Tibial artery (tissue), 4 donors: ENCODE measurements around the gene MRTFB.
A peak's percentile ranks its signal among the peaks of the same experiment; 100 is the strongest.

ENCODE experiments used
- DNase-seq, 2 donors: peaks; one replicate each; pipeline ENCODE4 v3.0.0-alpha.2; 2019
- H3K27ac ChIP-seq, 2 donors: fragments of 200-600 bp; sonication (generic) in 1 of 2; 1 replicate in 1 of 2; 2 replicates in 1 of 2; pipeline ENCODE4 v1.5.1; 2018 to 2019; ENCODE audit warnings: mild to moderate bottlenecking in 1 of 2
- H3K27me3 ChIP-seq, 2 donors: fragments of 200-600 bp; sonication (generic) in 1 of 2; one replicate each; pipeline versions ENCODE4 v1.5.1 to v1.6.0; 2016 to 2019
- H3K36me3 ChIP-seq, 3 donors: fragments of 200-600 bp; sonication (generic) in 2 of 3; one replicate each; pipeline ENCODE4 v1.5.1; 2016 to 2019; ENCODE audit warnings: mild to moderate bottlenecking in 2 of 3
- H3K4me1 ChIP-seq, 4 donors: fragments of 200-600 bp; sonication (generic) in 2 of 4; 1 replicate in 3 of 4; 2 replicates in 1 of 4; pipeline ENCODE4 v1.5.1; 2016 to 2019
- H3K4me3 ChIP-seq, 2 donors: fragments of 200-600 bp; sonication (generic) in 1 of 2; 1 replicate in 1 of 2; 2 replicates in 1 of 2; pipeline ENCODE4 v1.5.1; 2018 to 2019; ENCODE audit warnings: mild to moderate bottlenecking in 2 of 2
- H3K9me3 ChIP-seq, 3 donors: fragments of 200-600 bp; sonication (generic) in 1 of 3; one replicate each; pipeline ENCODE4 v1.5.1; 2016 to 2019
- CTCF ChIP-seq, 2 experiments: fragments of 200-600 bp in 1 of 2; fragments of 450-650 bp in 1 of 2; IDR thresholded peaks; one replicate each; pipeline ENCODE4 v1.5.1; 2017 to 2019; ENCODE audit warnings: antibody characterized with exemption in 2 of 2, mild to moderate bottlenecking in 1 of 2, moderate library complexity in 1 of 2
- intact Hi-C: fragments of 100-400 bp; cut with DNase I; formaldehyde crosslinking; loops from one replicate; pipeline ENCODE4 v1.15.0; 2023; ENCODE audit warnings: low total_unique reads

The MRTFB gene

GRCh38 chr16:14086477-14086876 lies 15.4 kb downstream of the MRTFB start:
- intact Hi-C loops, result no loop called here
- no peak for DNase-seq
- peaks cover 0 to 3% (median 0%) of the 10 kb centered on the region in 3 donors for H3K36me3 ChIP-seq
- H3K4me1 ChIP-seq, result peaks cover 0 to 43% (median 25%) of the 10 kb centered on the region in 4 donors
- no peak overlapping the region for H3K27ac ChIP-seq
- TF ChIP-seq CTCF (IDR thresholded peaks at IDR 0.05), result no peak
- H3K4me3 ChIP-seq, result no peak overlapping the region
- no peaks in the 10 kb centered on the region for H3K9me3 ChIP-seq
- no peaks in the 10 kb centered on the region for H3K27me3 ChIP-seq

- H3K4me1 ChIP-seq, result peaks cover 0 to 41% (median 26%) of the 10 kb centered on the region in 4 donors
These were observed 16.1 kb downstream of the MRTFB start for GRCh38 chr16:14087181-14087580.

DNA sequence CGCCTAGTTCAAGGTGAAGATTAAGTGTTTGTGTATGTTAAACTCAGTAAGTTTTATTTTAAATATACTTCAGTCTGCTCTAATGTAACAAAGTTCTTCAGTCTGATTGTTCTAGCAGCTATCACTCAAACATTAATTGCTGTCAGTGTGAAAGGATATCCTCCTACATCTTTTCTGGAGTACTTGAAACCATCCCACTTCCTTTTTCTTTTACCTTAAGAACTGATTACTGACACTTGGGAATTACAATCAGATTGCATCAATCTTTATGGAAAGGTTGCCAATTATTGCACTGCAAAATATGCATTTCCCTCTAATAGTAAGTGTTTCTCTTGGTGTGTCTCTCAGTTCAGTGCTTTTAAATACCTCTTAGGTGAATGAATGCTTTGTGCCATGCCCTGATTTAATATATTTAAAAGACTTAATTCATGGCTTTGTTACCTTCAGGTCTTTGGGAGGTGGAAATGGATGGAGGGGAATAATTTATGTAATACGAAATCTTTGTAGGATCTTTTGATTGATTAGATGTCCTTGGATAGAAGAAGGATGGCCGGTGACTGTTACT lies 16.6 kb downstream of the MRTFB start:
- no peak for TF ChIP-seq CTCF (IDR thresholded peaks at IDR 0.05)
- Histone ChIP-seq H3K4me1 (peaks cover 0 to 41% (median 26%) of the 10 kb centered on the region in 4 donors), H3K9me3 (no peaks in the 10 kb centered on the region), H3K27ac (peak overlapping the region; percentile 29 to 40), H3K36me3 (no peaks in the 10 kb centered on the region), H3K4me3 (no peak overlapping the region), H3K27me3 (no peaks in the 10 kb centered on the region)
- intact Hi-C loops, result no loop called here
- DNase-seq, result no peak

More at GRCh38 chr16:14087181-14087580, 16.1 kb downstream of the MRTFB start:
- no peaks in the 10 kb centered on the region for H3K36me3 ChIP-seq
- H3K27me3 ChIP-seq, result no peaks in the 10 kb centered on the region
- H3K9me3 ChIP-seq, result no peaks in the 10 kb centered on the region
- intact Hi-C loops, result no loop called here
- H3K27ac ChIP-seq, result peak overlapping the region in 1 of 2 donors; percentile 40
- TF ChIP-seq CTCF (IDR thresholded peaks at IDR 0.05), result no peak
- DNase-seq, result no peak
- no peak overlapping the region for H3K4me3 ChIP-seq

DNA sequence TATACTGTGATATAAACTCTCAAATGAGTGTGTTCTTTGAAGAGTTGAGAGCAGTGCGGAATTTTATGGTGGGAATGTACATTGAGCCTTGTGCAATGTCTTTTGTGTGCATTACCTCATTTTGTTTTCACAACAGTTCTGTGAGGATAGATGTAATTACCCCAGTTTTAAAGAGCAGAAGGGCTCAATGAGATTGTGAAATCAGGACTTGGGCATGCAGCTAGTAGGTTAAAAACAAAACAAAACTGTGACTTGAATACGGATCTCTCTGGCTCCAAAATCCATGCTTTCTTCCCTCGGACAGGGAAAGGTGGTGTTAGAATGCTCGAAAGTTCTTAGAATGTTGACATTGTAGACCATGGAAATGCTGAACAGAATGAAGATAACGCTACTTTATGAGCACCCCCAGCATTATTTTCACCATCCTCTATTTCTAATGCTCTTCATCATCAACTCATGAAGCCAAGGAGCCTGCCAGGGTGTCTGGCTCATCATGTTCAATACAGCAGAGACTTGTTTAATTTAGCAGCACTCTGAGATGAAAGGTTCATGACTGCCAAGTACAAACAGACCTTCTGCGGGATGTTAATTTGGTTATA lies 17.1 kb downstream of the MRTFB start:
- H3K36me3 ChIP-seq, result no peaks in the 10 kb centered on the region
- H3K27ac ChIP-seq, result peak overlapping the region; percentile 29 to 40
- peak overlapping the region in 1 of 2 donors; percentile 13 for H3K4me3 ChIP-seq
- TF ChIP-seq CTCF (IDR thresholded peaks at IDR 0.05), result no peak
- H3K4me1 ChIP-seq, result peaks cover 0 to 47% (median 27%) of the 10 kb centered on the region in 4 donors
- intact Hi-C loops, result no loop called here
- no peaks in the 10 kb centered on the region for H3K9me3 ChIP-seq
- DNase-seq, result peak in 1 of 2 donors; percentile 38
- H3K27me3 ChIP-seq, result no peaks in the 10 kb centered on the region

GRCh38 chr16:14089283-14089823 lies 18.2 kb downstream of the MRTFB start:
- Histone ChIP-seq H3K4me1 (peaks cover 0 to 55% (median 32%) of the 10 kb centered on the region in 4 donors), H3K27me3 (no peaks in the 10 kb centered on the region), H3K36me3 (no peaks in the 10 kb centered on the region), H3K27ac (peak overlapping the region in 1 of 2 donors; percentile 40), H3K9me3 (no peaks in the 10 kb centered on the region), H3K4me3 (no peak overlapping the region)
- DNase-seq, result no peak
- intact Hi-C loops, result no loop called here
- no peak for TF ChIP-seq CTCF (IDR thresholded peaks at IDR 0.05)
